GM18508 (cell line): ENCODE measurements around the gene FGF14.
"Not testable (repeated sequence)": the region's sequence is repeated elsewhere in the genome, so short reads cannot be mapped to it uniquely, and the experiment has no call there.

Source experiments
- ATAC-seq: cut with Tn5 transposase; IDR thresholded peaks from one replicate; pipeline ENCODE4 v1.9.1; 2021; ENCODE audit warnings: moderate number of reproducible peaks; ENCODE audit not compliant: insufficient read depth, unreplicated experiment

Gene FGF14

GRCh38 chr13:102147353-102147752 lies 254.5 kb downstream of the FGF14 start:
- ATAC-seq, result no peak

GRCh38 chr13:102145750-102146149 lies 256.1 kb downstream of the FGF14 start:
- no peak for ATAC-seq

- no peak for ATAC-seq
Measured at GRCh38 chr13:102142473-102142826, 259.4 kb downstream of the FGF14 start.

- ATAC-seq, result no peak
Measured at GRCh38 chr13:102141625-102142472, 260.0 kb downstream of the FGF14 start.

GRCh38 chr13:102139626-102140025 lies 262.2 kb downstream of the FGF14 start:
- no peak for ATAC-seq

GRCh38 chr13:102138635-102139190 lies 263.1 kb downstream of the FGF14 start:
- ATAC-seq, result no peak

- ATAC-seq, result not testable (repeated sequence)
Measured at GRCh38 chr13:102137904-102138303, 263.9 kb downstream of the FGF14 start.

- ATAC-seq, result no peak
Measured at GRCh38 chr13:102136735-102137296, 265.0 kb downstream of the FGF14 start.

- ATAC-seq, result no peak
Measured at GRCh38 chr13:102132777-102133295, 269.0 kb downstream of the FGF14 start.

GRCh38 chr13:102131246-102131645 lies 270.6 kb downstream of the FGF14 start:
- ATAC-seq, result no peak

- peak; percentile 55 for ATAC-seq
Measured at GRCh38 chr13:102128216-102128810, 273.5 kb downstream of the FGF14 start.

GRCh38 chr13:102127153-102127552 lies 274.7 kb downstream of the FGF14 start:
- no peak for ATAC-seq

GRCh38 chr13:102122147-102122546 lies 279.7 kb downstream of the FGF14 start:
- no peak for ATAC-seq

- no peak for ATAC-seq
Measured at GRCh38 chr13:102117175-102117831, 284.5 kb downstream of the FGF14 start.

- ATAC-seq, result no peak
Measured at GRCh38 chr13:102103469-102103868, 298.4 kb downstream of the FGF14 start.

- no peak for ATAC-seq
Measured at GRCh38 chr13:102100234-102100633, 301.6 kb downstream of the FGF14 start.

- ATAC-seq, result no peak
Measured at GRCh38 chr13:102097708-102098107, 304.1 kb downstream of the FGF14 start.

- ATAC-seq, result not testable (repeated sequence)
Measured at GRCh38 chr13:102093288-102093687, 308.6 kb downstream of the FGF14 start.

- ATAC-seq, result no peak
Measured at GRCh38 chr13:102091231-102091630, 310.6 kb downstream of the FGF14 start.

GRCh38 chr13:102090532-102090931 lies 311.3 kb downstream of the FGF14 start:
- ATAC-seq, result no peak
